Astrocyte of the spinal cord (primary cell): ENCODE results near the gene DPH6.

Experiments
- DNase-seq: peaks from one replicate; pipeline ENCODE4 v3.0.0; 2011; ENCODE audit warnings: low read depth, low spot score
- H3K4me3 ChIP-seq: 2 replicates; pipeline ENCODE4 v1.5.1; 2011; ENCODE audit warnings: low read depth, mild to moderate bottlenecking, low read length, moderate library complexity
- in situ Hi-C: cut with HindIII; loops from 2 replicates; pipeline ENCODE4 v1.10.0; 2017; ENCODE audit warnings: low sequenced_read_pairs
- TF ChIP-seq, protein P1 (sequence below): IDR thresholded peaks from 2 replicates; pipeline ENCODE4 v1.5.1; 2012; ENCODE audit warnings: low read depth, mild to moderate bottlenecking, low read length, inconsistent platforms

DPH6 gene

DNA sequence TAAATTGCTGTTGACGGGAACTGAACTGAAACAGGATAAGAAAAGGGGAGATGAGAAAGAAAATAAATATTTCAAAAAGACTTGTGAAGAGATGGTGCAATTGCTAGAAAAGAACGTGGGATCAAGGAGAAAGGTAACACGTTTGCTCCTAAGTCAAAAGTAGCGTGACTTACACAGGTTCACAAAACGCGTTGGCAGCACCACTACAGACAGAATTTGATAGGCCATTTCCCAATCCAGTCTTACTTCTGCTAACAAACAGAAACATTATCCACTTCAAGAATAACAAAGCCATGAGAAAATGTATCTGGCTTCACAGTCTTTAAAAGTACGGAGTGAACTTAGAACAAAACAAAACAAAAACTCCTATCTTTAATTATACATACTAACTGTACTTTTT, 75.5 kb downstream of the DPH6 start:
- in situ Hi-C loops, result no loop called here
- H3K4me3 ChIP-seq, result no peak overlapping the region
- TF ChIP-seq, protein P1, sequence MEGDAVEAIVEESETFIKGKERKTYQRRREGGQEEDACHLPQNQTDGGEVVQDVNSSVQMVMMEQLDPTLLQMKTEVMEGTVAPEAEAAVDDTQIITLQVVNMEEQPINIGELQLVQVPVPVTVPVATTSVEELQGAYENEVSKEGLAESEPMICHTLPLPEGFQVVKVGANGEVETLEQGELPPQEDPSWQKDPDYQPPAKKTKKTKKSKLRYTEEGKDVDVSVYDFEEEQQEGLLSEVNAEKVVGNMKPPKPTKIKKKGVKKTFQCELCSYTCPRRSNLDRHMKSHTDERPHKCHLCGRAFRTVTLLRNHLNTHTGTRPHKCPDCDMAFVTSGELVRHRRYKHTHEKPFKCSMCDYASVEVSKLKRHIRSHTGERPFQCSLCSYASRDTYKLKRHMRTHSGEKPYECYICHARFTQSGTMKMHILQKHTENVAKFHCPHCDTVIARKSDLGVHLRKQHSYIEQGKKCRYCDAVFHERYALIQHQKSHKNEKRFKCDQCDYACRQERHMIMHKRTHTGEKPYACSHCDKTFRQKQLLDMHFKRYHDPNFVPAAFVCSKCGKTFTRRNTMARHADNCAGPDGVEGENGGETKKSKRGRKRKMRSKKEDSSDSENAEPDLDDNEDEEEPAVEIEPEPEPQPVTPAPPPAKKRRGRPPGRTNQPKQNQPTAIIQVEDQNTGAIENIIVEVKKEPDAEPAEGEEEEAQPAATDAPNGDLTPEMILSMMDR, result no peak
- DNase-seq, result no peak

GRCh38 chr15:35466476-35466875, 79.5 kb downstream of the DPH6 start:
- no peak for DNase-seq
- H3K4me3 ChIP-seq, result no peak overlapping the region
- in situ Hi-C loops, result no loop called here
- TF ChIP-seq, protein P1, result no peak

DNA sequence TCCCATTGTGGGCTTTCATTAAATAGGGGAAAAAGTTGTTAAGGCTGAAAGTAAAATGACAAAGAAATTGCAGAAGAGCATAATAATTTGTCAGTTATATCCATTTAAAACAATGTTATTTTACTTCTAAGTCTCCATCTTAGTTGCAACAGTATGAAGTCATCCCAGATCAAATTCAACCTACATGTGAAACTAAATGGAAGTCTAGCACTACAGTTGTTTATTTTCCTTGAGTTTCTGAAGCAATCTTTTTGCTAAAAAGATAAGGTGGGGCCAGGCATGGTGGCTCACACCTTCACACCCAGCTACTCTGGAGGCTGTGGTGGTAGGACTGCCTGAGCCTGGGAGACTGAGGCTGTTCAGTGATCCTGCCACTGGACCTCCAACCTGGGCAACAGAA, 80.2 kb downstream of the DPH6 start:
- TF ChIP-seq, protein P1, result no peak
- DNase-seq, result no peak
- H3K4me3 ChIP-seq, result no peak overlapping the region
- in situ Hi-C loops, result no loop called here

GRCh38 chr15:35460616-35461015, 85.3 kb downstream of the DPH6 start:
- DNase-seq, result no peak
- TF ChIP-seq, protein P1, result no peak
- in situ Hi-C loops, result no loop called here
- no peak overlapping the region for H3K4me3 ChIP-seq

GRCh38 chr15:35458176-35458856, 87.6 kb downstream of the DPH6 start:
- in situ Hi-C loops, result no loop called here
- TF ChIP-seq, protein P1, result no peak
- no peak for DNase-seq
- no peak overlapping the region for H3K4me3 ChIP-seq

GRCh38 chr15:35455201-35455600, 90.8 kb downstream of the DPH6 start:
- no peak for DNase-seq
- TF ChIP-seq, protein P1, result no peak
- in situ Hi-C loops, result no loop called here
- H3K4me3 ChIP-seq, result no peak overlapping the region

GRCh38 chr15:35450492-35450891, 95.5 kb downstream of the DPH6 start:
- DNase-seq, result peak; percentile 35
- no peak overlapping the region for H3K4me3 ChIP-seq
- in situ Hi-C loops, result no loop called here
- TF ChIP-seq, protein P1, result no peak
